ENCODE data around the gene HCST.

- TF ChIP-seq POLR2AphosphoS5 (IDR thresholded peaks at IDR 0.05; ENCODE audit: borderline replicate concordance, low read depth, low read length) (no peak), EZH2 (IDR thresholded peaks at IDR 0.05) (no peak)
These were observed 30.1 kb upstream of the HCST start for GRCh38 chr19:35872180-35872579.
